GM21423 (cell line): ENCODE measurements around the gene CHMP1A.
"Not testable (repeated sequence)": the region's sequence is repeated elsewhere in the genome, so short reads cannot be mapped to it uniquely, and the experiment has no call there.

Source experiments
- ATAC-seq: cut with Tn5 transposase; IDR thresholded peaks from one replicate; pipeline ENCODE4 v1.9.1; 2021; ENCODE audit warnings: mild to moderate bottlenecking, moderate library complexity; ENCODE audit not compliant: unreplicated experiment

Gene CHMP1A

DNA sequence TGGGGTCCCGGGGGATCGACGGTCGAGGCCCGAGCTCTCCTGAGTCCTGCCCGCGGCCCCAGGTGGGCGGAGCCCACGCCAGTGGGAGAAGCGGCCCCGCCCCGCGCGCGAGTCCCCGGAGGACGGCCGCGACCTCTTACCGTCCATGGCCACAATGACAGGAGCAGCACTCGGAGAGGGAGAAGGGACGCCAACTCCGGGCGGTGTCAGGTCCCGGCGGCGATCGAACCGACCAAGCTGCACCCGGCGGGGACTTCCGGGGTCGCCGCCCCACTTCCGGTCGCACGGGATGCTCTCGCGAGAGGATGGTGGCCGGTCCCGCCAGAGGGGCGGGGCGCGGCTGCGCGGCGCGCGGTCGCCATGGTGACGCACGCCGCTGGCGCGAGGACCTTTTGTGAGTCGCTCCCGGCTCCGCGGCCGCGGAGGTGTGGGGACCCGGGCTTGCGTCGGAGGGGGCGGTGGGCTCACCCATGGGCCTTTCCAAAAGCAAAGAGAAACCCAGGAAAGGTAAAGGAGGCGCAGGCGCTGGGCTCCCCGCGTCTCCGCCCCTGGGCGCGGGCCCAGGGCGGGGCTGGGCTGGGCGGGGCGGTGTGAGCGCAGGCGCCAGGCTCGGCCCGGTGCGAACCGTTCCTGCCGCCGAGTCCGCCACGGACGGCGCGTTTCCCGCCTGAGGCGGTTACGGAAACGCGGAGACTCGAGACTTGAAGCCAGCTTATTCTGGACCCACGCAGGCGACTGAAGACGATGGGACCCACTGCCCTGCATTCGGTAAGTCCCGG lies at the start of gene CHMP1A, which contains the start of gene SPATA33:
TSS of gene CHMP1A (minus strand) at position 267 of the 779 bp plus-strand sequence. CDS start at position 147, 120 bp downstream.
TSS of gene SPATA33 (plus strand) at position 395 of the 779 bp plus-strand sequence. CDS start at position 471, 76 bp downstream.
- peak; percentile 87 for ATAC-seq

DNA sequence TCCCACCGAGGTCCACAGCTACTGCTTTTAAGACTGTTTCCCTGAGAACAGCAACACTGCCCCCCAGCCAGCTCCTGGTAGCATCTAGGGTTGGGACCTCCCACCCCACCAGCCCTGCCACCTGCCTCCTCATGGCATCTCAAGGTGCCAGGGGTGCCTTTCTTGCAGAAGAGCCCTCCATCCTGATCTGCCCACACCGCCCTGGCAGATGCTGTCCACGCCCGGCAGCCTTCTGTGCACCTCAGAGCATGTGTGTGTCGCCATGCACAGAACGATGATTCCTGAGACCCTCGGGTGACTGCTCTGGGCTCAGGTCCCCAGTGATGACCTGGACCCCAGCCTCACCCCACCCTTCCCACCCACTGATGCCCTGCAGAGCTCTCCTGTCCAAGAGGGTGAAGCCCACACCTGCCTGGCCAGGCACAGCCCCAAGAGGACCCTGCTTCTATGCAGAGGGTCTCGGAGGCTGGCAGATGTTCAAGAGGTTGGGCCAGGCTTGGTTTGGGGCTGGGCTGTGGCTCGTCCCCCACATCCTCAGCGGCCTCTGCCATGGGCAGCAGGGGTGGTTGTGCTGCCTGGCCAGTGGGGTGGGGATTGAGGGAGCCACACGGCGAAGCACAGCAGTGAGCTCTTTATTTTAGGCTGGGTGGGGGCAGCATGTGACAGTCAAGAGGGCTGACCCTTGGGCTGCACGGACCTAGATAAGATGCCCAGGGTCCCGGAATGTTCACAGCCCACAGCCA lies 49.2 kb upstream of the CHMP1A start:
- no peak for ATAC-seq

DNA sequence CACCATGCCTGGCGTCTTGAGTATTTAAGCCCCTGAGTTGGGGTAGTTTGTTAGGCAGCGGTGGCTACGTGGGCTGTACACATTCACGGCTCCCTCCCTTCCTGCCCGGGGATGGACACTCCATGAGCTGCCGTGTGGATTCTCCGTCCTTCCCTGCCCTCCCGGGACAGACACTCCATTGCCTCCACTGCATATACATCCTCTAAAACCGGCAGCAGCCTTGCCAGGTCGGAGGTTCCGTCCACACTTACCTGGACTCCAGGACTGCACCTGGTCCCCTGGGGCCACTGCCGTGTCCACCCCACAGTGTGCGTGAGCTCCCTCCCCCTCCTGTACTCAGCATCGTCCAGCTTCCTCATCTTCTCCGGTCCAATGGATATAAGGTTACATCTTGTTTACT lies 47.5 kb upstream of the CHMP1A start:
- no peak for ATAC-seq

DNA sequence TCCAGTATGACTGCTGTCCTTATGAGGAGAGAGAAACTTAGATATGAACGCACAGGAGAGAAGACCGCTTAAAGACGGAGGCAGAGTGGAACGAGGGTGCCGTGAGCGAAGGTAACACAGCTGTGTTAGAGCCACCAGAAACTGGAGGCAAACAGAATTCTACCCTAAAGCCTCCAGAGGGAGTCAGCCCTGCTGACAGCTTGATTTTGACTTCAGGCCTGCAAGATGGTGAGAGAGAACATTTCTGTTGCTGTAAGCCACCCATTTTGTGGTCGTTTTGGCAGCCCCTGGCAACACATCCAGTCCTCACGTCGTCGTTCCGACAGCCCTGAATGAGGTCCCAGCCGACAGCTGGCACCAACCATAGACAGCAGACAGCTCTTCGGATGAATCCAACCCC lies 46.8 kb upstream of the CHMP1A start:
- ATAC-seq, result no peak

DNA sequence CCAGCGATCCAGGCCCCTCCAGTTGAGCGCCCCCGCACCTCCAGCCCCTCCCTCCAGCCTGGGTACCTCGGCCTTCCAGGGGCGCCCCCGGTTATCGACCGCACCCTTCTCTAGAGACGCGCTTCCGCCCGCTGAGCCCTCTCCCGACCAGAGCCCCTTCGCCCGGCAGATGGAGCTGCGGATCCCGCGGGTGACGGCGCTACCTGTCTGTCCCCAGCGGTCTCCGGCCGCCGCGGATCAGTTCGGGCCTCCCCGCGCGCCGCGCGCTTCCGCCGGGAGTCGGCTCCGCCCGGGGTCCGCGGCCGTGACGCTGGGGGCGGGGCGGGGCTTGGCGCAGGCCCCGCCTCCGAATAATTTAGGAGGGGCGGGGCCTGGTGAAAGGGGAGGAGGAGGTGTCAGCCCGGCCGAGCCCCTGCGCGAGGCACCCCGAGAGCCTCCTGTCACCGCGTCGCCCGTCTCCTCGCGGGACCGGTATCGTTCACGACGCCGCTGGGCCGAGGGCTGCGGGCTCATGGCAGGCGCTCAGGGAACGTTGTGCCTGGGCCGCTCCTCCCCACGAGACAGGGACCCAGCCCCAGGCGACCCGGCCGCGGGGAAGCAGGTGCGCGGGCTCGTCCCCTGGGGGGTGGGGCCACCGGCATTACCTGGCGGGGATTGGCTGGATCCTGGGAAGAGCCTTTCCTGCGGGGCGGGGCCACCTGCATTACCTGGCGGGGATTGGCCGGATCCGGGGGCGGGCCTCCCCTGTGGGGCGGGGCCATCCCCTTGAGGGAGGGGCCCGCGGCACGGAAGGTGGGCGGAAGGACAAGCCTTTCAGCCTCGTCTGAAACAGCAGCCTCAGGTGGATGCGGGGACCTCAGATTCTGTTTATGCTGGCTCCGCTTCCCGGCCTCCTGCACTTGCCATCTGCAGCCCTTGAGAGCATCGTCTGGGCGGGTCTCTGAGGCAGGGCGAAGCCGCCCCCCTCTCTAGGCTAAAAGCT lies 44.2 kb upstream of the CHMP1A start, which contains the start of gene SPATA2L:
TSS of gene SPATA2L (minus strand) at position 281 of the 982 bp plus-strand sequence. CDS start 473 bp downstream, outside the sequence.
- peak; percentile 56 for ATAC-seq

DNA sequence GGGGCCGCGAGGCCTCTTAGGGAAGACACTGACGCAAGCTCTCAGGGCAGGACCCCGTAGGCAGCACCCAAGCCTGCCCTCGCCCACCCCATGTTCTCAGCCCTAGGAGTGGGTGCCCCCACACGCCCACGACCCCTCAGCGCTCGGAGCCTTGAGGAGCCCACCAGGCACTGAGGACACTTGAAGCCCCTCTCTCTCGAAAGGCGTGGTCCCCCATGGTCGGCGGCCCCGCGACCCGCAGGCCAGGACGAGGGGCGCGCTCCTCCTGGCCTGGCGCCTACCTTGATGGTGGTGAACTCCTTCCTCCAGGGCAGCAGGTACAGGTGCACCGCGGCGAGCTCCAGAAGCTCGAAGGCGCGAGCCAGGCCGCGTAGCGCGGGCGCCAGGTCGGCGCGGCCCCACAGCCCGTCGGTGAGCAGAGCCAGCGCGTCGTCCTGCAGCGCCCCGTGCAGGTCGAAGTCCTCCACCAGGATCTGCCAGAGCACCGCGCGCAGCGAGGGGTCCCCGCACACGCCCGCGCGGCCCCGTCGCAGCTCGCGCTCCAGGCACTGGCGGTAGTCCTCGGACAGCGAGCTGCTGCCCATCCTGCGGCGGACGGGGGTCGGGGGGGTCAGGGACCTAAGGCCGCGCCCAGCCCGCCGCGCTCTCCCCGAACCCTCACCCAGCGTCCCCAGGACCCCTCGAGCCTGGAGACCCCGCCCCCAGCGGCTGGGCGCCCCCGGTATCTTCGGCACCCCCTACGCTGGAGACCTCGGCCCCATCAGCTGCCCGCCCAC lies 43.3 kb upstream of the CHMP1A start:
- peak; percentile 18 for ATAC-seq

DNA sequence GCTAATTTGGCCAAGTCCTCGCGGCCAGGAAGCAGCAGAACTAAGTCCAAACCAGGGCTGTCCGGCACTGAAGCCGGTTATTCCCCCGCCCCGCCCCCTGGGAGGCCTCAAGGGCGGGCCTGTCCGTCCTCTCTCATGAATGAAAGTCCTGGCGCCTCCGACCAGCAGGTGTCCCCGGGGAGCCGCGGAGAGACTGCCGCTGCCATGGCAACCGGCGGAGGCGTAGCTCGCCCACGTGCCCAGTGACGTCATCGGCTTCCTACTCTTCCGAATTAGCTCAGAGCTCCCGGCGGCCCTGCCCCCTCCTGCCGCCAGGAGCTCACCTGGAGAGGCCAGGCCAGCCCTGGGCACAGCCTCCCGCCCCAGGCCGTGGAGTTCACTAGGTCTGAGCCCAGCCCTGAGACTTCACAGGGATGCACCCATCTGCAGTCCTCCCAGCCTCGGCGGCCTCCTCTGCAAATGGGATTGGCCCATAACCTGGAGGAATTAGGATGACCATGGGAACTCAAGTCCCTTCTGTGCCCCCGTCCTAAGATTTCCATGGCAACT lies 42.7 kb upstream of the CHMP1A start:
- ATAC-seq, result peak; percentile 41

DNA sequence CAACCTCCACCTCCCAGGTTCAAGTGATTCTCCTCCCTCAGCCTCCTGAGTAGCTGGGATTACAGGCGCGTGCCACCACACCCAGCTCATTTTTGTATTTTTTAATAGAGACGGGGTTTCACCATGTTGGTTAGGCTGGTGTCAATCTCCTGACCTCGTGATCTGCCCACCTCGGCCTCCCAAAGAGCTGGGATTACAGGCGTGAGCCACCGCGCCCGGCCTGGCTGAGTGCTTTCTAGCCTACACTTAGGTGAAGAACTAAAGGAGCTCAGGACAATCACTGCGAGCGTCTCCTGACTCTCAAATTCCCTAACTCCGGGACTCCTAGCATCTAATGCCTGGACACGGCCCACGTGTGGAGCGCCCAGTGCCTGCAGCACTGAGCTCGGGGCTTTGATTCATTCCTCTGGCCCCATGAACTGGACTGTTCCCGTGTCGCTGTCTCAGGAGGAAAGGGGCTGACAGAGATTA lies 42.2 kb upstream of the CHMP1A start:
- ATAC-seq, result not testable (repeated sequence)

DNA sequence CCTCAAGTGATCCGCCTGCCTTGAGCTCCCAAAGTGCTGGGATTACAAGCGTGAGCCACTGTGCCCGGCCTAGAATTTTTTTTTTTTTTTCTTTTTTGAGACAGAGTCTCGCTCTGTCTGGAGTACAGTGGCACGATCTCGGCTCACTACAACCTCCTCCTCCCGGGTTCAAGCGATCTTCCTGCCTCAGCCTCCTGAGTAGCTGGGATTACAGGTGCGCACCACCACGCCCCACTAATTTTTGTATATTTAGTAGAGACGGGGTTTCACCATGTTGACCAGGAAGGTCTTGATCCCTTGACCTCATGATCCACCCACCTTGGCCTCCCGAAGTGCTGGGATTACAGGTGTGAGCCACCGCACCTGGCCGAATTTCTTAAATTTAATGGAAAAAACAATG lies 41.2 kb upstream of the CHMP1A start:
- ATAC-seq, result not testable (repeated sequence)

DNA sequence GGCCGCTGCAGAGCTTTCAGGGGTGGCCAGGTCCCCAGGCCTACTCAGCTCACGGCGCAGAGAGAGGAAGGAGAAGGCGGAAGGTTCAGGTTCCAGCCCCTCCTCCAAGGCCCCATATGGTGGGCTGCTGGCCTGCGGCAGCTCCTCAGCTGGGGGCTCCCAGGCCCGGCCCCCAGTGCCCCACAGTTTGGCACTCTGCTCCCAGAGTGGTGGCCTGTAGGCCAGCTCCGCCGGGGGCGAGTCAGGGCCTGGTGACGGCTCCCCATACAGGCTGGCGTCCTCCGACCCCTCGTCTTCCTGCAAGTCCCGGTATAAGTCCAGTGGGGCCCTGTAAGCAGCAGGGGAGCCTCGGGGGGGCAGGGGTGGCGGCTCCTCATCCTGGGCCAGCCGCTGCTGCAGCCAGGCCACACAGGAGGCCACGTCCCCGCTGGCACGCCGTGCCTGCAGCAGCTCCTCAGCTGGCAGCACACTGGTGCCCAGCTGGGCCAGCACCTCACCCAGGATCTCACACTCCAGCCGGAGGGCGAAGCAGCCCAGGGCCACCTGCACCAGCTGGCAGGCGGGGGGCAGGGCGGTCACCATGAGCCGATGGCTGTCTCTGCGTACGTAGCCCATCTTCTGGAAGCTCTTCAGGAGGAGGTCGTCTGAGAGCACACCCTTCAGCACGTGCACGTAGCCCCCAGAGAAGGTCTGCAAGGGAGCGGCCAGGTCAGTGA lies 40.3 kb upstream of the CHMP1A start:
- ATAC-seq, result no peak

DNA sequence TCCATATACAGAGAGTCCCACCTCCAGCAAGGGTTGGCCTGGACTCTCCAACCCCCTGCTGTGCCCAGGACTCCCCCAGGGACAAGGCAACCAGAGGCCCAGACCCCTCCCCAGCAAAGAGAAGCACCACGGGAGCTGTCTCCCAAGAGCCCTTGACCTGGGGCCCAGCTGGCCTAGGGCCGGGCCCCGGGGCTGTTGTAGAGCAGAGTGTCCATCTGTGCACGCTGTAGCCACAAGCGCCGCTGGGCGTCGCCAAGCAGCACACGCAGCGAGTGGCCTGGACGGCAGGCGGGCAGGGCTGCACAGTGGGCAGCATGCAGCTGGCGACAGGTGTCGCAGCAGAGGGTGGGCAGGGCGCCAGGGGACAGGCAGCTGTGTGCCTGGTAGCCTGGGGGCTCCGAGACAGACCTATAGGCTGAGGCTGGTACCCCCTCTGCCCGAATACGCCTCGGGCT lies 39.7 kb upstream of the CHMP1A start:
- ATAC-seq, result no peak

DNA sequence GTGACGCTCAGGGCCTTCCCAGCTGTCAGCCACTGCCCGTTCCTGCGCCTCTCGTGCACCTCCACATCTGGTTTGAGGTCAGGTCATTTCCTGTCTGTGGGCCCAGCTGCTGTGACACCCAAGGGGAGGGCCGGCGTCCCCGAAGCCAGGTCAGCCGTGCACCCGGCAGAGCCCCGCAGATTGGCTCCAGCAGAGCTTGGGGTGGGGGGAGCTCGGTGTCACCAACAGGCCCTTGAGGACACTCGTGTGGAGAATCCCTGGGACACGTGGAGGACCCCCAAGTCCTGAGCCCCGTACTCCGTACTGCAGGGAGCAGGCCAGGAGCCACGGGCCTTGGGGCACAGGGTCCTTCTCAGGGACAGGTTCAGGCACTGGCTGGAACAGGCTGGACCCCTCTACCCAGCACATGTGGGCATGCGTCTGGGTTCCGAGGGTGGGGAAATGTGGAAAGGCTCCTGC lies 39.2 kb upstream of the CHMP1A start:
- no peak for ATAC-seq

DNA sequence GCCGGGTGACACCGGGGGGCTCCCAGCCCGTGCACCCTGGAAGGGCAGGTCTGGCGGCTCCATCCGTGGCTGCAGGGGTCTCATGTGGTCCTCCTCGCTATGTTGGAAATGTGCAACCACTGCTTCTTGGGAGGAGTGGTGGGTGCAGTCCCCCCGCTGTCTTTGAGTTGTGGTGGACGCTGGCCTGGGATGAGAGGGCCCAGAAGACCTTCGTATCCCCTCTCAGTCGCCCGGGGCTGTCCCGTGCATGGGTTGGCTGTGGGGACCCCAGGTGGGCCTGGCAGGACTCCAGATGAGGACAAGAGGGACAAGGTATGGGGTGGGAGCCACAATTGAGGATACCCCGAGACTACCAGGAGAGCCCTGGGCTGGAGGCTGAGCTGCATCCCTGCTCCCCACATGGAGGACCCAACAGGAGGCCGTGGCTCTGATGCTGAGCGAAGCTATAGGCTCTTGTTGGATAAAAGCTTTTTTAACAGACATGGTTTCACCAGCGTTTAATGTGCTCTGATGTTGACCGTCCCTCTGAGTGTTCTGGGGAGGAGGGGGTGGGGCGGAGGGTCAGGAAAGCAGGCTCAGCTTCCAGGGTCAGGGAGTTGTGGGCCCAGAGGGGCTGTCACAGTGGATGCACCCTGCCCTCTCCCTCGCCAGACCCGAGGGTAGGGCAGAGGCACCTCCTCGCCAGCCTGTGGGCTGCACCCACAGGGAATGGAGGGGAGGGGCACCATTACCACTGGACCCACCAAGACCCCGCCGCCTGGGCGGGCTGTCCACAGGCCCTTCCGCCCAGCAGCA lies 38.6 kb upstream of the CHMP1A start:
- ATAC-seq, result no peak

DNA sequence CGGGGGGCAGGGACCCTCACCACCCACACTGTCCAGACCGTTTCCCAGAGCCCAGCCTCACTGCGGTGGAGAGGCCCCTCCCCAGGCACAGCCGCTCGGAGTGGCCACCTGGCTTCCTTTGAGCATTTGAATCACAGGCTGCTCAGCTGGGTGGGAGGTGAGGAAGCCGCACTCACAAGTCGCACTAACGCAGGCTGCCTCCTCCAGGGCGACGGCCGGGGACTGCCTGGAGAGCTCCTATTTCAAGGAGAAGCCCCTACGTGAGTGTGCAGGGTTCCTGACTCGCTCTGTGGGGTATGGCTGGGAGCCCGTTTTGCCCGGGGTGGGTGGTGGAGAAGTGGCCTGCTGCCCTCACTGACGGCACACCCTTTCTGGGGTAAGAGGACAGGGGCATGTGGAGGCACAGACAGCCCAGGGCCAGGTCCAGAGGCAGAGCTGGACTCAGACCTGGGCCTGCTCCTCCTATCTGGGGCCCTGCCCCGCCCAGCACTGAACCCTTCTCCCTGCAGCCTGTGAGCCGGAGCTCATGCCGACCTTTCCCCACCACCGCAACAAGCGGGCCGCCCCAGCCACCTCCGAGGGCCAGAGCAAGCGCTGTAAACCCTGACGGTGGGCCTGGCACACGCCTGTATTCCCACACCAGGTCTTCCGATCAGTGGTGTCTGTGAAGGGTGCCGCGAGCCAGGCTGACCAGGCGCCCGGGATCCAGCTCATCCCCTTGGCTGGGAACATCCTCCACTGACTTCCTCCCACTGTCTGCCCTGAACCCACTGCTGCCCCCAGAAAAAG lies 37.8 kb upstream of the CHMP1A start:
- ATAC-seq, result no peak

DNA sequence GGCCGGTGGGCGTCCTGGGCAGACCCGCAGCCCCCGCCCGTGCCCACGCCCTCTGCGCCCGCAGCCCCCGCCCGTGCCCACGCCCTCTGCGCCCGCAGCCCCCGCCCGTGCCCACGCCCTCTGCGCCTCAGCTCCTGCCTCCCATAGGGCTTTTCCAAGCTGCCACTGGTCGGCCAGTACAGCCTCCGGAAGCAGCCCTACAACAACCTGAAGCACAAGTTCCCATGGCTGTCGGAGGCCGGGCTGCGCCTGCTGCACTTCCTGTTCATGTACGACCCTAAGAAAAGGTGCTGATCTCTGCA lies 37.2 kb upstream of the CHMP1A start:
- ATAC-seq, result not testable (repeated sequence)

DNA sequence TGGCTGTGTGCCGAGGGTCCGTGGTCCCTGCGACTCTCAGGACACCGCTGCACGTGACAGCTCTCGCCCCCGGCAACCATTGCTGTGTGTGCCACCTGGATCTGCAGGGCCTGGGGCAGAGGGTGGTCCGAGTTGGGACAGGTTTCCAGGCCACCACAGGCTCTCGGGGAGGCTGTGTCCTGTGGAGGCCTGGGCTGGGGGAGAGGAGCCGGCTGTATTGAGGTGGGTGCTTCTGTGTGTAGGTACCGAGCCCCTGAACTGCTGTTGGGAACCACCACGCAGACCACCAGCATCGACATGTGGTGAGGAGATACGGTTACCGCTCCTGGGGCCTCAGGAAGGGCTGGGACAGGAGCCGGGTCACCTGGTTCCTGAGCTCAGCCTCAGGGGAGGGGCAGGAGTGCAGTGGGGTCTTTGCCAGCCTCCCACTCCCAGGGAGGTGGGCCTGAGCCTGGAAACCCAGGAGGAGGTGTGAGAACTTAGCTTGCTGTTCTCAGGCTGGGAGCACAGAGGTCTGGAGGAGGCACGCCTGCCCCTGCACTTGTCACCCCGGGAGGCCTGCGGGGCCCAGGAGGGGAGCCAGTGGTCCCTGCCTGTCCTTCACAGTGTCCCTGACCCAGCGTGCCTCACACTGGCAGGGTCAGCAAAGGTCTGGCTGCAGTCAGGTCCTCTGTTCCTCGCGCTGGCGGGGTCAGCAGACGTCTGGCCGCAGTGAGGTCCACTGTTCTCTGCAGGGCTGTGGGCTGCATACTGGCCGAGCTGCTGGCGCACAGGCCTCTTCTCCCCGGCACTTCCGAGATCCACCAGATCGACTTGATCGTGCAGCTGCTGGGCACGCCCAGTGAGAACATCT lies 36.6 kb upstream of the CHMP1A start:
- no peak for ATAC-seq
